HepG2 (cell line): ENCODE data around the gene RBBP8NL. TPM values are rescaled to one million over a fixed set of nuclear protein-coding genes. Genes with fewer than 3 reads are reported as not detected.
A peak's percentile ranks its signal among the peaks of the same experiment; 100 is the strongest.

Source experiments
- ATF2 ChIP-seq: sonication (generic); formaldehyde crosslinking; IDR thresholded peaks from 2 replicates; pipeline ENCODE4 v1.4.0; 2020; ENCODE audit warnings: missing genetic modification reagents
- DBP ChIP-seq: sonication (generic); formaldehyde crosslinking; IDR thresholded peaks from 2 replicates; pipeline ENCODE4 v1.4.0; 2020; ENCODE audit warnings: missing genetic modification reagents; ENCODE audit errors: not compliant biosample characterization
- E2F5 ChIP-seq: sonication (generic); formaldehyde crosslinking; conservative IDR thresholded peaks from 2 replicates; pipeline ENCODE4 v1.4.0; 2020; ENCODE audit warnings: missing genetic modification reagents
- FOXC1 ChIP-seq: sonication (generic); formaldehyde crosslinking; IDR thresholded peaks from 2 replicates; pipeline ENCODE4 v1.8.0; 2022; ENCODE audit warnings: mild to moderate bottlenecking, missing genetic modification reagents, borderline replicate concordance
- HIC2 ChIP-seq: sonication (generic); formaldehyde crosslinking; IDR thresholded peaks from 2 replicates; pipeline ENCODE4 v1.9.0; 2022; ENCODE audit warnings: low read depth, missing genetic modification reagents
- HIVEP1 ChIP-seq: sonication (generic); formaldehyde crosslinking; IDR thresholded peaks from 2 replicates; pipeline ENCODE4 v1.4.0; 2020; ENCODE audit warnings: mild to moderate bottlenecking, missing genetic modification reagents
- KDM4B ChIP-seq: sonication (generic); formaldehyde crosslinking; IDR thresholded peaks from 2 replicates; pipeline ENCODE4 v1.4.0; 2020; ENCODE audit warnings: missing genetic modification reagents
- MTA1 ChIP-seq: sonication (generic); formaldehyde crosslinking; IDR thresholded peaks from 2 replicates; pipeline ENCODE4 v1.4.0; 2020; ENCODE audit warnings: missing genetic modification reagents, mild to moderate bottlenecking, borderline replicate concordance
- MXI1 ChIP-seq: IDR thresholded peaks from 3 replicates; pipeline ENCODE4 v1.6.1; 2012; ENCODE audit warnings: low read depth, low read length, inconsistent platforms, borderline replicate concordance
- PAF1 ChIP-seq: IDR thresholded peaks from 2 replicates; pipeline ENCODE4 v1.6.1; 2016; ENCODE audit warnings: missing genetic modification reagents, missing compliant biosample characterization
- PREB ChIP-seq: sonication (generic); formaldehyde crosslinking; IDR thresholded peaks from 2 replicates; pipeline ENCODE4 v1.4.0; 2020; ENCODE audit warnings: missing genetic modification reagents
- THYN1 ChIP-seq: sonication (generic); formaldehyde crosslinking; IDR thresholded peaks from 2 replicates; pipeline ENCODE4 v1.8.1; 2023; ENCODE audit warnings: low read depth, mild to moderate bottlenecking, moderate library complexity, missing genetic modification reagents, borderline replicate concordance
- ZBTB10 ChIP-seq: sonication (generic); formaldehyde crosslinking; IDR thresholded peaks from 2 replicates; pipeline ENCODE4 v1.4.0; 2020; ENCODE audit warnings: missing genetic modification reagents, borderline replicate concordance
- ZNF501 ChIP-seq: sonication (generic); formaldehyde crosslinking; IDR thresholded peaks from 2 replicates; pipeline ENCODE4 v1.5.1; 2020; ENCODE audit warnings: mild to moderate bottlenecking, moderate library complexity, missing genetic modification reagents
- ZNF549 ChIP-seq: sonication (generic); formaldehyde crosslinking; IDR thresholded peaks from 2 replicates; pipeline ENCODE4 v1.5.0; 2020; ENCODE audit warnings: missing genetic modification reagents
- ZNF580 ChIP-seq: IDR thresholded peaks from 2 replicates; pipeline ENCODE4 v1.6.1; 2016; ENCODE audit warnings: low read depth, borderline replicate concordance
- ZNF639 ChIP-seq: conservative IDR thresholded peaks from 2 replicates; pipeline ENCODE4 v1.6.1; 2018; ENCODE audit warnings: missing genetic modification reagents
- polyA plus RNA-seq, 8 experiments: library from polyadenylated mRNA; depleted of rRNA in 3 of 8; stranded (reverse) in 7 of 8; unstranded in 1 of 8; fragments of >200 nt; fragmentation: Illumina TruSeq in 4 of 8; extraction: Trizol in 4 of 8; gene quantifications; 2 replicates each; pipeline versions ENCODE4 v1.2.1 to v1.2.3, GENCODE V29; 2011 to 2016; ENCODE audit warnings: low read depth in 4 of 8, missing spikeins in 1 of 8, mixed read lengths in 1 of 8; ENCODE audit not compliant: insufficient read depth in 1 of 8
- total RNA-seq, 5 experiments: library from RNA; depleted of rRNA; stranded (reverse); fragments of >200 nt; fragmentation: Illumina TruSeq; extraction: Trizol; gene quantifications; 2 replicates each; pipeline ENCODE4 v1.2.3, GENCODE V29; 2016; ENCODE audit warnings: low read depth in 1 of 5

Gene RBBP8NL
- total and polyA plus RNA-seq, 2 of the 13 experiments (the other 11 are each of a cell fraction or from before 2014, with no cell fraction given), result 0.69 to 0.86 TPM

GRCh38 chr20:62472138-62472940 lies 45.0 kb upstream of the RBBP8NL start (continued):
- TF ChIP-seq HIC2, result peak; percentile 39; the same call in 1 of the 2 replicates
- TF ChIP-seq HIVEP1 (CRISPR knock-in tag), result peak; percentile 40; the same call in 1 of the 2 replicates
- TF ChIP-seq E2F5 (CRISPR knock-in tag), result no peak
- TF ChIP-seq ZBTB10 (CRISPR knock-in tag), result 0 out of 2 replicates have a peak, but pooled peaks have one; percentile 61
- TF ChIP-seq PAF1, result no peak
- no peak for TF ChIP-seq ZNF639 (CRISPR knock-in tag)
- no peak for TF ChIP-seq ZNF549 (CRISPR knock-in tag)
- TF ChIP-seq KDM4B, result no peak; the same call in 1 of the 2 replicates
- TF ChIP-seq MXI1, result no peak
- TF ChIP-seq DBP (CRISPR knock-in tag), result no peak
- TF ChIP-seq PREB, result no peak
- TF ChIP-seq ZNF501 (CRISPR knock-in tag), result peak; percentile 35; the same call in 1 of the 2 replicates
- TF ChIP-seq ATF2, result no peak
- no peak for TF ChIP-seq THYN1 (CRISPR knock-in tag)
- no peak; the same call in none of the 2 replicates for TF ChIP-seq FOXC1 (CRISPR knock-in tag)
- TF ChIP-seq ZNF580, result no peak
- TF ChIP-seq MTA1 (CRISPR knock-in tag), result peak; percentile 85; the same call in 1 of the 2 replicates
